ENCODE measurements around the gene NOL7.

GRCh38 chr6:13593103-13593502, 22.0 kb upstream of the NOL7 start:
- TF ChIP-seq CREB1 (IDR thresholded peaks at IDR 0.05; ENCODE audit: low read depth) = no peak
- no peak for TF ChIP-seq FOXM1 (IDR thresholded peaks at IDR 0.05; ENCODE audit: borderline replicate concordance, low read depth)
- TF ChIP-seq USF1 (IDR thresholded peaks at IDR 0.05) = no peak
- no peak for TF ChIP-seq TAF1 (IDR thresholded peaks at IDR 0.05; ENCODE audit: low read depth)
- TF ChIP-seq NFIC (IDR thresholded peaks at IDR 0.05) = no peak
- TF ChIP-seq EP300 (IDR thresholded peaks at IDR 0.05; ENCODE audit: borderline replicate concordance) = no peak
